COLO668 (cell line): ENCODE data around the gene ZMYND8.
"Not testable (repeated sequence)": the region's sequence is repeated elsewhere in the genome, so short reads cannot be mapped to it uniquely, and the experiment has no call there.

Experiments used
- DNase-seq: peaks from one replicate; lab custom pipeline; 2025; ENCODE audit not compliant: unreplicated experiment; lab: John Stamatoyannopoulos, UW

ZMYND8 gene

GRCh38 chr20:47209982-47210381 is 146.5 kb downstream of the ZMYND8 start:
- no peak for DNase-seq

GRCh38 chr20:47208534-47209174 is 147.8 kb downstream of the ZMYND8 start:
- no peak for DNase-seq

GRCh38 chr20:47206962-47207641 is 149.4 kb downstream of the ZMYND8 start:
- no peak for DNase-seq

GRCh38 chr20:47206552-47206951 is 149.9 kb downstream of the ZMYND8 start:
- DNase-seq = not testable (repeated sequence)

- peak; percentile 93 for DNase-seq
These were observed 150.8 kb downstream of the ZMYND8 start for GRCh38 chr20:47205577-47206123.

GRCh38 chr20:47204850-47205122 is 151.7 kb downstream of the ZMYND8 start:
- DNase-seq = not testable (repeated sequence)

GRCh38 chr20:47204008-47204849 is 152.3 kb downstream of the ZMYND8 start:
- DNase-seq = no peak

GRCh38 chr20:47202733-47203667 is 153.5 kb downstream of the ZMYND8 start:
- DNase-seq = no peak

- no peak for DNase-seq
These were observed 155.3 kb downstream of the ZMYND8 start for GRCh38 chr20:47201074-47201730.

GRCh38 chr20:47198996-47199552 is 157.4 kb downstream of the ZMYND8 start:
- no peak for DNase-seq

- no peak for DNase-seq
These were observed 158.2 kb downstream of the ZMYND8 start for GRCh38 chr20:47198254-47198671.

- peak; percentile 82 for DNase-seq
These were observed 160.1 kb downstream of the ZMYND8 start for GRCh38 chr20:47196091-47197081.

- DNase-seq = no peak
These were observed 160.9 kb downstream of the ZMYND8 start for GRCh38 chr20:47195573-47195972.

- DNase-seq = no peak
These were observed 164.5 kb downstream of the ZMYND8 start for GRCh38 chr20:47191956-47192355.

GRCh38 chr20:47191074-47191673 is 165.3 kb downstream of the ZMYND8 start:
- no peak for DNase-seq

- no peak for DNase-seq
These were observed 167.4 kb downstream of the ZMYND8 start for GRCh38 chr20:47189060-47189459.

GRCh38 chr20:47188540-47188939 is 168.0 kb downstream of the ZMYND8 start:
- DNase-seq = no peak
